SIG-M5 treated with dmso at 0.1 percent for 504 hours (cell line): ENCODE data around the gene NELL1.
"Not testable (repeated sequence)": the region's sequence is repeated elsewhere in the genome, so short reads cannot be mapped to it uniquely, and the experiment has no call there.

Source experiments
- DNase-seq: peaks from one replicate; lab custom pipeline; 2025; ENCODE audit not compliant: unreplicated experiment; lab: John Stamatoyannopoulos, UW

The NELL1 gene

DNA sequence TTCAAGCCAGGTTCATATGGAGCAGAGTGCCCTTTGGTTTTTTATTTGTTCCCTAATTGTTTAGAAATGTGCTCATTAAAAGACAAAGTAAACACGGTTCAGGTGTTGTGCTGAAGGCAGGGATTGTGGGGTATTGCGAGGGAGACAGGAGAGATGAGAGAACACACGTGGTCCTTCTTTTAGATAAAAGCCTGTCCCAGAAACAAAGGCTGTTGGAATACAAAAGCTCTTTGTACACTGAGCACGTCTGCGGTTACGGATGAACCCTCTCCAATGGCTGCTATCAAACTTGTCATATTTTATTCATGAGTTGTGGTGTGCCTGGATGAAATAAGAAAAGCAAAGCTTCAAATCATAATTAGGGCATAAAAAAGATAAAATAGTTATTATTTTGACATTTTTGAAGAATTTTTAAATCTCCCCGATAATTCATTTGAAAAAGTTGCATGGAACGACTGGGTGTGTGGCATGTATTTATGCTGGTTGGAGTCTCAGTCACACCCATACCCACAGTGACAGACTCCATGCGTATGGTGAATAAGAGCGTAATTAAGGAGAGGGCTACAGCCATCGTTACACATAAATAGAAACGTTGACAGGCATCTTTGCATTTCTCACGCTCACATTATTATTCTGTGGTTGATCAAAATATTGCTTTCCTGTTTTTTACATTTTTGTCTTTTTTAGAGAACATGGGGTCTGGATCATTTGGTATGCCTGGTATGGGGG, 92.9 kb downstream of the NELL1 start:
- DNase-seq = no peak

DNA sequence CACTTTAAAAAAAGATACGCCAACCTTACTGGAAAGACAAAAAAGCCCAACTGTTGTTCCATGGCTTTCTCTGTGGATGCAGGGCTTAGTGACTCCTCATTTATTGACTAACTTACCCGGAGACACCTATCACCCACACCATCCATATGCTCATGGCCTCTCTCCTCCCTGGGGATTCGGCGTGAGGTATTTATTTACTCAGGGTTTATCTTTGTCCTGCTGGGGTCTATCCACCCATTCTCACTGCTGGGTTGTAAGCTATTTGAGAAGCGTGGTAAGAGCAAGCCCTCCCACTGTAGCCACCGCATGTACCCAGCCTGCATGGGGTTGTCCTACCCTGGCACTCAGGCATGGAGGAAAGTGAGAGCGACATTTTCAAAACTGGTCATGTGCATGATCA, 93.6 kb downstream of the NELL1 start:
- no peak for DNase-seq

DNA sequence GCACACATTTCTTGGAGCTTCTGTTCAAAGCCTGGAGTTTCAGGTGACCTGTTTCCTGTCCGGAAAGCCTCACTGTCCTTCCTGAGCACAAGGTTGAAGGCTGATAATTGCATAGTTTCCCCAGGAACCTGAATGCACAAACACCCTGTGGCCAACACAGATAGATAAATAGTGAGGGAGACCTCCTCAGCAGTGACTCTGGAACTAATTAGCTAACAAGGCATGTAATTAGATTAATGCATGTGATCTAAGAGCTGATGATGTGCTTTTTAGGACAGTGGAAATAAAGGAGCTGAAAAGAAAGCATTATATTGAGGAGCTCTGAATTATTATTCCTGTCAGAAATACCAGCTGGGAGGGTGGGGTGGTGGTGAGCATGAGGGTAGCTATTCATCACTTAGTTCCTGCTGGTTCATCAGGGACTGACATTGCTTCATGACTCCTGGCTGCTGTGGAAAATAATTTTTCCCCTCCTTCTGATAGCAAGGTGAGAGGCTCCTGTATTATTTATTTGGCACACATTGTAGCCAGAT, 101.1 kb downstream of the NELL1 start:
- DNase-seq = no peak

DNA sequence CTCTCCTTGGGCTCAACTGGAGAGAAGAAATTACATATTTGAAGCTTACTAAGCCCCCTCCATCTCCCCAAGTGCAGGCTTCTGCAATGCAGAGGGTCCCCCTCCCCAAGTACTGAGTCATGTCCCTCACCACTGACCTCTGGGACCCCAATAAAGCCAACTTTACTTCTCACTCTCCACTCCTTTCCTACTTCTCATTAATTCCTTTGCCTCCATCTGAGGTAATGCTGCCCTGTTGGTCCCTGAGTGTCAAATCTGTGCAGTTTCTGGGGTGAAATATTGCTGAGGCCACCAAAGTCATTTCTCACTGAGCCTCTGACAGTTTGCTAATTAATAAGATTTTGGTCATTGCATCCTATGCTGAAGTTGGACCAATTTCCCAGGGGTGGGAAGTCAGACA, 101.6 kb downstream of the NELL1 start:
- no peak for DNase-seq

DNA sequence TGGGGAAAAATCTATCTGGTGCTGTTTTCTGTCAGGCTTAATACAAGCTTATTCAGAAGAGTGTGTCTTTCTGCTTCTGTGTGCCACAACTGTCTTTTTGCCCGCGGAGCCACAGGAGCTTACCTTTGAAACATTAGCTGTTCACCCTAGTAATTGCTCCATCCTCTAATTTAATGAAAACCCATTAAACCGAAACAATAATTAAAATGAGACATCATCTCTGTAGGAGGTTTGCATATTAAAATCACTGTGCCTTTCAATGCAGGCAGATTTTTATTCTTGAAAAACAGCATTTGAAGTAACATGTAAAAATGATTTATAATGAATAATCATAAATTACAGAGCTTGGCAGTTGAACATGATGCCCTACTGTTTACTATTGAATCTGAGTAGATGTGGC, 102.3 kb downstream of the NELL1 start:
- DNase-seq = no peak

DNA sequence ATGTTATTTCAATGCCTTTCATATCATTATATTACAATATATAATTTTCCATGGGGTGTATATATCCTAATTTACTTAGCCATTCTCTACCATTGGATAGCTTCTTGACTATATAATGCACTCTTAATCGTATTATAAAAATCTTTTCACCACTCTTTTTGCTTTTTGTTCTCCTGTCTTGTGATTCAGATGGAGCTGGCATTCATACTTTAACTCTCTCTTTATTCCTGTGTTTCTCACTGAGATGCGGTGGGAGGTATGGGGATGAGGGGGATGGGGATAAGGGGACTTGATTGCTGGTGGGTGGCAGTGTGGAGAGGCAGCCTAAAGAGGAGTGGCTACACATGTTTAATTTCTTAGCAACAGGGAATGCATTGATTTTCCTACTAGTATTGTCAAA, 105.9 kb downstream of the NELL1 start:
- DNase-seq = no peak

DNA sequence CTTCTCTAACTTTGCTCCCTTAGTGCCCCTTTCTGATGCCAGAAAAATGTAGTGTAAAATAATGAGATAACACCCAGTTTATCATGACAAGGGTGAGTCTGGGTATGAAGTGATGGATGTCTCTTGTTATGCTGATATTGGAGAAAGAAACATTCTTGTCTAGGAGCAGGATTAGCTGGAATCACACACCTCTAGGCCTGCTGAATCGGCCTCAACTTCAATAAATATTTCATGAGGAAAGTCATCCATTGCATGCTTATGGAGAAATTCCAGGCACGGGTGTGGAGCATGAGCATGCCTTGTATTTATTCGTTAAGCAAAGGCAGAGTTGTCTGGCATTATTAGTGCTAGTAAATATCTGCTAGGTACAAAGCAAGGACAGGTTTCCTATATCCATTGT, 113.4 kb downstream of the NELL1 start:
- DNase-seq = no peak

DNA sequence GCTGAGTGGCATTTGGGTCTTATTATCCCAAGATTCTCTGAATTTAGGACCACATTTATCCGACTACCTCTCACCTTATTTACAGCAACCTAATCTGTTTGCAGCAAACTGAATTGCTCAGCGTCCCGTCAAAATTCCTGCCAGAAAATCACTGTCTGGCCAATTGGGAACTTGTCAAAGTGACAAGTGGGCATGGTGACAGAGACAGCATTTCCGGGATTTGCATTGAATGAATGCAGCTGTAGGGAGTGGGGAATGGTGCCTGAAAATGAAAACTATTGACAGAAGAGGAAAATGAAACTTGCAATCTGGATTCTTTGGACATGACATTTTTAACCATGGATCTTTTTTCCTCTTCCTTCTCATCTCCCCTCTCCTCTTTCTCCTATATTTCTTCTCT, 113.8 kb downstream of the NELL1 start:
- DNase-seq = no peak

DNA sequence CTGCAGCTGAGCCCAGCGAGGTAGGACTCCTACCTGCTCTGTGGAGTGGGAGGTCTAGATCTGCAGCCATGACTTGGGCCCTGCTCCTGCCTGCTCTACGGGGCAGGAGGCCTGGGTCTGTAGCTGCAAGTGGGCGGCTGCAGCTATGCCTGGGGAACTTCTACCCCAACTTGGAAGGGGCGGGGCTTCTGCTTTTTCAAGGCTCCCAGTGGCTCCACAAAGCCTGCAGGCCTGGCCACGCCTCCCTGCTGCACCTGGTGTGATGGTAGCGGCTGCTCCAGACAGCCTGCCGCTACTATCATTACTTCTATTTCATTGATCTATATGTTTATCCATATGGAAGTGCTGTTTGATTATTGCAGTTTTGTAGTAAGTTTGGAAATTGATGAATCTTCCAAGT, 121.2 kb downstream of the NELL1 start:
- DNase-seq = no peak

DNA sequence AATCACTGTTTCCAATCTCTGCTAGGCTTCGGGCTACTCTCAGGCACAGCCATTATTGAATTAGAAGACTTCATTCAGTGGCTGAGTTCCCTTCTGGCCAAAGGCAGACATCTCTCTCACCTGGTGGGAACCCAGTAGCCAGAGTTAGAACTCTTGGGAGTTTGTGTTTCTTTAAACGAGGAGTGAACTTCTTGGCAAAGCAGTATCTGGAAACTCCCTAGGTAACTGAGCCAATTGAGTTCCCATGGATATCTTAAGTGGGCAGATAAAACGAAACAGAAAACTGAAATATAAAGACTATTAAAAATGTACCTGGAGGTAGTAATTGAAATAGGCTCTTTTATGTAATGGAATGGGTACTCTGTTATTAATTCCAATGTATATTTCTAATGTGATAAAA, 125.6 kb downstream of the NELL1 start:
- DNase-seq = no peak

DNA sequence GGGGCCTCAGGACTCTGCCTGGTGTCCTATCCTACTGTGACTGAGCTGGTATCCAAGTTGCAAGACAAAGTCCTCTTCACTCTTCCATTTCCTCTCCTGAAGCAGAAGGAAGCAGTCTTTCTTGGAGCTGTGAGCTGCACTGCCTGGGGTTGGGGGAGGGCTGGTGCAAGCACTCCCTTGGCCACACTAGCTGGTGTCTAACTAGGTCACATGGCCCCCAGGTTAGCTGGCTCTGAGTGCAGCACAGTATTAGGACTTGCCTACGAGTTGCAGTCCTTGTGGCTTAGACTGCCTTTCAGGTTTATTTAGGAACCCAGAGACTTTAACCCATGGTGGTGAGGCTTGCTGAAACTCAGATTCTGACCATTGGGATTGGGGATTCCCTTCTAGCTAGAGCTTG, 138.9 kb downstream of the NELL1 start:
- no peak for DNase-seq

DNA sequence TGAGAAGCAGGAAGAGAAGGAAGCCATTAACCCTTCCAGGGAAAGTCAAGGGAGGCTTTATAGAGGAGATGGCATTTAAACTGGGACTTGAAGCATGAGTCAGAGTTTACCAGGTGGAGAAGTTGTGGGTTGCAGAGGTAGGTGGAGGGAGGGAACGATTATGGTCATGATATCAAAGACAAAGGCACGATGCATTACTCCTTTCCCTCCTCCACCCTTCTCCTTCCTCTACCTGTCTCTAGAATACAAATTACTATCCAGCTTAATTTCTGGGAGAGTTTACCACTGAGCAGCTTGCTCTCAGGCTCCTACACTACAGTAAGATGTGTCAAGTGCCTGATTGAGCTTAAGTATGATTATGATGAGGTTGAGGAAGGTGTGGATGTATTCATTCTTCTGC, 151.7 kb downstream of the NELL1 start:
- no peak for DNase-seq

DNA sequence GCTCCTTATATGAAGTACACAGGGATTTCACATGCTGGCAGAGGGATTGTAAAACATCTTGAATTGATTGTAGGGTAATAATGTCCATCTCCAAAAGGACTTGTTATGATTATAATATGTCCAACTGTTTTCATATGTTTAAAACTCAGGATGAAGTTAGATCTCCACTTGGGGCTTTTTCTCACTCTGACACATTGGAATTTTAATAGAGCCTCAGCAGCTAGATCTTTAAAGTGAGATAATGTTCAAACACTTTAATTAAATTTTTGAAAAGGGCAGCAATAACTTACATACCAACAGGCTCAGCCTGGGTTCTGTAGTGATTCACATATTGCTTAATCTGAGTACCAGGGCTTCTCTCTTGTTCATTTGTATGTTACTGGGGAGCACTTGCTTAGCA, 152.1 kb downstream of the NELL1 start:
- DNase-seq = no peak

DNA sequence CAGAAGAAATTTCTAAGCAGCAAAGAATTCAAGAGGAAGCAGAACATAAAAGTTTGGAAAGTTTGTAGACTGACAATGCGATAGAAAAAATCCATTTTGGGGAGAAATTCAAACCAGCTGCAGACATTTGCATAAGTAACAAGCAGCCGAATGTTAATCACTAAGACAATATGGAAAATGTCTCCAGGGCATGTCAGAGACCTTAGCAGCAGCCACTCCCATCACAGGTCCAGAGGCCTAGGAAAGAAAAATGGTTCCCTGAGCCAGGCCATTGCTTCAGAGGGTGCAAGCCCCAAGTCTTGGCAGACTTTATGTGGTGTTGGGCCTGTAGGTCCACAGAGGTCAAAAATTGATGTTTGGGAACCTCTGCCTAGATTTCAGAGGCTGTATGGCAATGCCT, 155.4 kb downstream of the NELL1 start:
- no peak for DNase-seq

DNA sequence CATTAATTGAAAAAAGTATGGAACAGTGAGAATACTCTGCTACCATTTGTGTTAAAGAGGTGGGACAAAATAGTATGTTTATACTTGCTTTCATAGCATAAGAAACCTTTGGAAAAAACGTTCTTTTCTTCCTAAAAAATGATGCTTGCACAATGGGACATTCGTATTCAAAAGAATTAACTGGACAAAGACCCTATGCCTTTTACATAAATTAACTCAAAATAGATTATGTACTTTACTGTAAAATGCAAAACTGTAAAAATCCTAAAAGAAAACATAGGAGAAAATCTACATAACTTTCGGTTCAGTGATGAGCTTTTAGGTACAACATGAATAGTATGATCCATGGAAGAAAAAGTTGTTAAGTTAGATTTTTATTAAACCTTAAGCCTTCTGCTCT, 166.2 kb downstream of the NELL1 start:
- no peak for DNase-seq

DNA sequence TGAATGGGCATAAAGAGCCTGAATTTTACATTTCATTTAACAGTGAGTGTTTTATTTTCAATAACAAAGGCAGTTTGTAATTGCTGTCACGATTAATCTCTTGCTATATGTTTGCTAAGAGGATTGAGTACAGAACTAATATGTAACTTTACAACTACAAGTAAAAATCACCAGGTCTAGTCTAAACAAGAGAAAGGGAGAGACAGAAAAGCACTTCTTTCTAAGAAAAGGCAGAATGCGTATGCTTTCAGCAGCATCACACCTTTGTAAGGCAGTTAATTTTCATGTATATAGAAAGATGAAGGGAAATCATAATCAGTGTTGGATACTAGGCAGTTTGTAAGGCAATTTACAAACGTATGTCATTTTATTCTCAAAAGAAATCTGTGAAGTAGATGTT, 169.8 kb downstream of the NELL1 start:
- DNase-seq = no peak

DNA sequence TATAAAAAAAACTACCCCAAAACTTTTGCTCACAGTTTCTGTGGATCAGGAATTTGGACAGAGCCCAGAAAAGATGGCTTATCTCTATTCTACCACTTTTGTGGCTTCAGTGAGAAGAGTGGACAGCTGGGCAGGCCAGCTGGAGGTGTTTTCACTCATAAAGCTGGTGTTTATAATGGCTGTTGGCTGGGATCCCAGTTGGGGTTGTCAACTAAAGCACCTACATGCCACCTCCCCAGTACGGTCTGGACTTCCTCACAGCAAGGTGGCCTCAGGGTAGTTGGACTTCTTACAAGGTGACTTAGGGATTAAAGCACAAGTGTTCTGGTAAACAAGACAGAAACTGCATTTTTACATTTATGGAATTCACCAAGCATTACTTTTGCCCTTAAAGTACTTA, 171.0 kb downstream of the NELL1 start:
- DNase-seq = no peak

DNA sequence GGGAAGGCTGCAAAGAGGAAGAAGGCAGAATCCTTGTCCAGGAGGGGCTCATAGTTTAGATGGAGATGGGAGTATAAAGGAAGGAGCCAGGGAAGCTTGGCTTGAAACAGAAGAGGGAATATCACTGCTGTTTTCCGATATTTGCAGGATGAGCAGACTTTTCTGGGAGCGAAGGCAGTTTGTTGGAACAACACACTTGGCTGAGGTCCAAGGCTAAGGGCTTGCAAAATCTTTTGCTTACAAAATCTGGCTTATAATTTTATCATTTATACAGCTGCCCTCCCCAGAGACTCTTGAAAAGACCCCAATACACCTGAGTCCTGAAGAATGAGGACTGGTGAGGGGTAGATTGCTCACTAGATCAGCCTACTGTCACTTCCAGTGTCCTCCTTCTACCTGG, 174.8 kb downstream of the NELL1 start:
- no peak for DNase-seq

DNA sequence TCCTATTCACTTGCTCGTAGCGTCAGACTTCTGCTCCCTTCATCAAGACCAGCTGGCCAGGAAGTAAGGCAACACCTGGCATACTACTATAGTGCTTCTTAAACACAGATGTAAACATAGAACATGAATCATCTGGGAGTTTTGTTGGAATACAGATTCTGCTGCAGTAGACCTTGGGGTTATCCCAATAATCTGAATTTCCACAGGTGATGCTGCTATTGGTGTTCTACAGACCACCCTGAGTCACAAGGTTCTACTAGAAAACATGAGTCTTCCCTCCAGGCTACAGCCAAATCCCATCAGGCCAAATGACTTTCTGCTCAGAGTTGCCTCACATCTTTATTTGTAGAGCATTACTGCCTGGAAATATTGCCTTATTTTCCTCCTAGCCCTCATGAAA, 175.2 kb downstream of the NELL1 start:
- no peak for DNase-seq

DNA sequence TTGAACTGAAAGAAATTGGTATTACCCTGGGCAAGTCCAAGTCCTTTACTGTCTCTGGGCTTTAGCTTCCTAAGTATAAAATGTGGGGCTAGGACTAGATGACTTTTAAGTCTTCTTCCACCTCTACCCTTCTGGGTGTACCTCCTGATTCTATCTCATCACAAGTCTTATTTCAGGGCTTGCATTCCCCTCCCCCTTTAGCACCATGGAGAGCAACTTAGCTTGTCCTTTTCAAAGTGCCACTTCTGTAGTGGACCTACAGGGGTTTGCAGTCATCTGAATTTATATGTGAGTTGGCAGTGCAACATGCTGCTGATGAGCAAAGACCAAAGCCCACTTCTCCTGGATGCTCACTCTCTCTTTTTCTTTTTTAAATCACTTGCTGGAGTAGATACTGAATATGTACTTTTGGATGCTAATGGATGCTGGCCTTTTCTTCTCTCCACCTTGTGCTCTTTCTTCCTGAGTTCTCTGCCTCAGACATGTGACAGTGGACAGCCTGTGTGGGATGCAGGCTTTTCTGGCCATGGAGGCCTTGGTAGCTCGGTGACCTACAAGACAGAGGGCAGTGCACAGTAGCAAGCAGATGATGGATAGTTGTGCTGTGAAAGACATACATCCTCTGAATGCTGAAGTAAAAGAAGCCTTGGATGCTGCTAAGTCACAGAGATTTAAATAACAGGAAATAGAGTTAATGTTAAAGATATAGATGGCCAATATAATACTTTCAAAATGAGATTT, 185.0 kb downstream of the NELL1 start:
- no peak for DNase-seq

DNA sequence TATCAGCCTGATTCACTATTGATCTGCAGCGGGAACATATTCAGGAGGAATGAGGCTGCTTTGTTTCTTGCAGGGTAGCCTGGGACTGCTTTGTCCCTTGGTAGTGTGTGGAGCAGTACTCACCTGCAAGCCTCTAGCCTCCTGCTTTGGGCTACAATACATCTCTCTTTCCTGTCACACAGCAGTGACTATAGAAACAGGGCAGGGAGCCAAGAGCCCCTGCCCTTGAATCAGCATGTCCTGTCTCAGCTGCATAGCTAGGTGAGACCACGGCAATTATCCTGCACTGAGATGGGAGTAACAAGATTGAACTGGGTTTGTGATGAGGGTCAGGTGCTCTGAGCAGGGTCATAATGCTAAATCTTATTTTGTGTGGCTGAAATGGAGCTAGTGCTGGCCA, 191.9 kb downstream of the NELL1 start:
- no peak for DNase-seq

DNA sequence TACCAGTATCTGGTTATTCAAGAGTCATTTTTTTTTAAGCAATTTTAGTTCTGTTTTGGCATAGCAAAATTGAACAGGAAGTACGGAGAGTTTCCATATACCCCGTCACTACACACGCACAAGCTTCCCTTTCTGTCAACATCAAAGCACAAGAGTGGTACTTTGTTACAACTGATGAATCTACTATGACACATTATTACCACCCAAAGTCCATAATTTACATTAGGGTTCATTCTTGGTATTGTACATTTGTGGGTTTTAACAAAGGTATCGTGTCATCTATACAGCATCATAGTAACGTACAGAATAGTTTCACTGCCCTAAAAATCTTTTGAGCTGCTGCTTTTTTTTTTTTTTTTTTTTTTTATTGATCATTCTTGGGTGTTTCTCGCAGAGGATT, 192.9 kb downstream of the NELL1 start:
- DNase-seq = not testable (repeated sequence)

DNA sequence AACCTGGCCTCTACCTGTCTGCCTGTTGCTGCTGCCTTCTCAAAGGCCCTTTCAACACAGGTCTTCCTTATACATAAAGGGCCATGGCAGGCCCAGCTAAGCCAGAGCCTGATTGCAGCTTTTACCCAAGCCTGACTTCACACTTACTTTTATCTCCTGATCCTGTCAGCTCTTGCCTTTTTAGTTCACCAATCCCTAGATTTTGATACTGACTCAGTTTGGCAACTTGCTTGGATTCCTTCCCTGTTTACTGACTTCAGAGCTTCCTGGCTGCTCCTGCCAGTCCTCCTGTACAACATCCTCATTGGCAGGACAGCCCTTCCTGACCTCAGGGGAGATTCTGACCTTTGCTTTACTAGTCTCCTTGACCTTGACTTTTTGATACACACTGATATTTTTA, 195.2 kb downstream of the NELL1 start:
- no peak for DNase-seq
